ENCODE measurements around the gene TRAF3IP1.
A peak's percentile ranks its signal among the peaks of the same experiment; 100 is the strongest.
"Not testable (repeated sequence)": the region's sequence is repeated elsewhere in the genome, so short reads cannot be mapped to it uniquely, and the experiment has no call there.

The TRAF3IP1 gene

GRCh38 chr2:238320246-238320647 is at the start of gene TRAF3IP1:
Gene TRAF3IP1 (plus strand): TSS chr2:238320518. CDS start chr2:238320663, 145 bp downstream.
- Histone ChIP-seq H3K9me3 (ENCODE audit: low read length) (no peaks in the 10 kb centered on the region), H3K4me1 (ENCODE audit: insufficient read depth, low read length) (peaks cover 11% of the 10 kb centered on the region), H3K27me3 (ENCODE audit: insufficient read depth, low read length) (no peaks in the 10 kb centered on the region), H3K36me3 (ENCODE audit: insufficient read depth, low read length) (peaks cover 11% of the 10 kb centered on the region), H2AFZ (ENCODE audit: low read depth, low read length) (peak within 1 kb of the TSS; percentile 85), H3K4me3 (ENCODE audit: low read length) (peak within 1 kb of the TSS; percentile 73)

GRCh38 chr2:238270606-238271005 is 49.7 kb upstream of the TRAF3IP1 start:
- H2AFZ ChIP-seq (ENCODE audit: low read depth, low read length): no peak overlapping the region
- H3K36me3 ChIP-seq (ENCODE audit: insufficient read depth, low read length): peaks cover 29% of the 10 kb centered on the region
- no peaks in the 10 kb centered on the region for H3K9me3 ChIP-seq (ENCODE audit: low read length)

GRCh38 chr2:238271061-238271554 is 49.2 kb upstream of the TRAF3IP1 start:
- Histone ChIP-seq H3K4me3 (ENCODE audit: low read length) (no peak overlapping the region), H2AFZ (ENCODE audit: low read depth, low read length) (no peak overlapping the region), H3K9me3 (ENCODE audit: low read length) (no peaks in the 10 kb centered on the region), H3K36me3 (ENCODE audit: insufficient read depth, low read length) (peaks cover 30% of the 10 kb centered on the region), H3K27me3 (ENCODE audit: insufficient read depth, low read length) (no peaks in the 10 kb centered on the region), H3K4me1 (ENCODE audit: insufficient read depth, low read length) (no peaks in the 10 kb centered on the region)

More at GRCh38 chr2:238270606-238271005, 49.7 kb upstream of the TRAF3IP1 start:
- Histone ChIP-seq H3K27me3 (ENCODE audit: insufficient read depth, low read length) (no peaks in the 10 kb centered on the region), H3K4me3 (ENCODE audit: low read length) (no peak overlapping the region), H3K4me1 (ENCODE audit: insufficient read depth, low read length) (no peaks in the 10 kb centered on the region)

- not testable (repeated sequence) for H3K9me3 ChIP-seq (ENCODE audit: low read length); H3K4me1 ChIP-seq (ENCODE audit: insufficient read depth, low read length); H3K27me3 ChIP-seq (ENCODE audit: insufficient read depth, low read length); H3K4me3 ChIP-seq (ENCODE audit: low read length); H2AFZ ChIP-seq (ENCODE audit: low read depth, low read length)
- H3K36me3 ChIP-seq (ENCODE audit: insufficient read depth, low read length): peaks cover 35% of the 10 kb centered on the region
Measured at GRCh38 chr2:238271686-238272085, 48.6 kb upstream of the TRAF3IP1 start.

GRCh38 chr2:238272156-238272555 is 48.2 kb upstream of the TRAF3IP1 start:
- no peaks in the 10 kb centered on the region for H3K9me3 ChIP-seq (ENCODE audit: low read length)
- no peaks in the 10 kb centered on the region for H3K4me1 ChIP-seq (ENCODE audit: insufficient read depth, low read length)
- H3K27me3 ChIP-seq (ENCODE audit: insufficient read depth, low read length): no peaks in the 10 kb centered on the region
- H3K4me3 ChIP-seq (ENCODE audit: low read length): no peak overlapping the region
- no peak overlapping the region for H2AFZ ChIP-seq (ENCODE audit: low read depth, low read length)
- H3K36me3 ChIP-seq (ENCODE audit: insufficient read depth, low read length): peaks cover 39% of the 10 kb centered on the region

- not testable (repeated sequence) for H2AFZ ChIP-seq (ENCODE audit: low read depth, low read length); H3K27me3 ChIP-seq (ENCODE audit: insufficient read depth, low read length); H3K4me1 ChIP-seq (ENCODE audit: insufficient read depth, low read length); H3K4me3 ChIP-seq (ENCODE audit: low read length); H3K9me3 ChIP-seq (ENCODE audit: low read length)
- peaks cover 32% of the 10 kb centered on the region for H3K36me3 ChIP-seq (ENCODE audit: insufficient read depth, low read length)
Measured at GRCh38 chr2:238273433-238273832, 46.9 kb upstream of the TRAF3IP1 start.

- Histone ChIP-seq H3K4me1 (ENCODE audit: insufficient read depth, low read length) (no peaks in the 10 kb centered on the region), H2AFZ (ENCODE audit: low read depth, low read length) (no peak overlapping the region), H3K4me3 (ENCODE audit: low read length) (no peak overlapping the region), H3K27me3 (ENCODE audit: insufficient read depth, low read length) (no peaks in the 10 kb centered on the region), H3K36me3 (ENCODE audit: insufficient read depth, low read length) (peaks cover 31% of the 10 kb centered on the region), H3K9me3 (ENCODE audit: low read length) (no peaks in the 10 kb centered on the region)
Measured at GRCh38 chr2:238274152-238274865, 46.0 kb upstream of the TRAF3IP1 start.

- H3K4me3 ChIP-seq (ENCODE audit: low read length): no peak overlapping the region
- H3K36me3 ChIP-seq (ENCODE audit: insufficient read depth, low read length): peaks cover 22% of the 10 kb centered on the region
- no peak overlapping the region for H2AFZ ChIP-seq (ENCODE audit: low read depth, low read length)
- no peaks in the 10 kb centered on the region for H3K4me1 ChIP-seq (ENCODE audit: insufficient read depth, low read length)
- no peaks in the 10 kb centered on the region for H3K9me3 ChIP-seq (ENCODE audit: low read length)
- H3K27me3 ChIP-seq (ENCODE audit: insufficient read depth, low read length): no peaks in the 10 kb centered on the region
Measured at GRCh38 chr2:238277695-238278094, 42.6 kb upstream of the TRAF3IP1 start.

GRCh38 chr2:238278626-238279323 is 41.5 kb upstream of the TRAF3IP1 start:
- no peaks in the 10 kb centered on the region for H3K27me3 ChIP-seq (ENCODE audit: insufficient read depth, low read length)
- H3K4me1 ChIP-seq (ENCODE audit: insufficient read depth, low read length): no peaks in the 10 kb centered on the region
- H3K9me3 ChIP-seq (ENCODE audit: low read length): no peaks in the 10 kb centered on the region
- H2AFZ ChIP-seq (ENCODE audit: low read depth, low read length): no peak overlapping the region
- H3K4me3 ChIP-seq (ENCODE audit: low read length): no peak overlapping the region
- H3K36me3 ChIP-seq (ENCODE audit: insufficient read depth, low read length): peaks cover 19% of the 10 kb centered on the region

GRCh38 chr2:238279324-238279682 is 41.0 kb upstream of the TRAF3IP1 start:
- no peaks in the 10 kb centered on the region for H3K9me3 ChIP-seq (ENCODE audit: low read length)
- H3K4me1 ChIP-seq (ENCODE audit: insufficient read depth, low read length): no peaks in the 10 kb centered on the region
- H2AFZ ChIP-seq (ENCODE audit: low read depth, low read length): no peak overlapping the region
- peaks cover 18% of the 10 kb centered on the region for H3K36me3 ChIP-seq (ENCODE audit: insufficient read depth, low read length)
- no peak overlapping the region for H3K4me3 ChIP-seq (ENCODE audit: low read length)
- H3K27me3 ChIP-seq (ENCODE audit: insufficient read depth, low read length): no peaks in the 10 kb centered on the region

- Histone ChIP-seq H3K4me1 (ENCODE audit: insufficient read depth, low read length) (peaks cover 9% of the 10 kb centered on the region), H3K4me3 (ENCODE audit: low read length) (no peak overlapping the region), H2AFZ (ENCODE audit: low read depth, low read length) (no peak overlapping the region), H3K27me3 (ENCODE audit: insufficient read depth, low read length) (no peaks in the 10 kb centered on the region), H3K9me3 (ENCODE audit: low read length) (no peaks in the 10 kb centered on the region), H3K36me3 (ENCODE audit: insufficient read depth, low read length) (peaks cover 12% of the 10 kb centered on the region)
Measured at GRCh38 chr2:238280083-238280825, 40.1 kb upstream of the TRAF3IP1 start.

- peaks cover 26% of the 10 kb centered on the region for H3K4me1 ChIP-seq (ENCODE audit: insufficient read depth, low read length)
Measured at GRCh38 chr2:238281826-238282480, 38.4 kb upstream of the TRAF3IP1 start.

More at GRCh38 chr2:238281826-238282480, 38.4 kb upstream of the TRAF3IP1 start:
- peaks cover 3% of the 10 kb centered on the region for H3K36me3 ChIP-seq (ENCODE audit: insufficient read depth, low read length)
- no peak overlapping the region for H2AFZ ChIP-seq (ENCODE audit: low read depth, low read length)
- no peaks in the 10 kb centered on the region for H3K27me3 ChIP-seq (ENCODE audit: insufficient read depth, low read length)
- H3K9me3 ChIP-seq (ENCODE audit: low read length): no peaks in the 10 kb centered on the region
- no peak overlapping the region for H3K4me3 ChIP-seq (ENCODE audit: low read length)

Data from neuron (in vitro differentiated cells).